Activated naive CD4-positive, alpha-beta T cell treated with anti-CD3 and anti-CD28 coated beads, Interleukin-2, amount 50 U/mL, for 72 hours (primary cell): ENCODE measurements around the gene DCAF12. TPM values are rescaled to one million over a fixed set of nuclear protein-coding genes. Genes with fewer than 3 reads are reported as not detected.
"Not testable (repeated sequence)": the region's sequence is repeated elsewhere in the genome, so short reads cannot be mapped to it uniquely, and the experiment has no call there.

Experiments
- ATAC-seq, 2 donors: fragments of 150-1000 bp; cut with Tn5 transposase; 2 replicates each; pipeline ENCODE4 v1.10.0; 2021; ENCODE audit warnings: mild to moderate bottlenecking in 2 of 2, moderate library complexity in 2 of 2
- DNase-seq, 2 donors: peaks; one replicate each; pipeline ENCODE4 v3.0.0; 2021 to 2022; ENCODE audit warnings: low spot score in 2 of 2
- H3K27ac Mint-ChIP-seq, 2 donors: one replicate each; pipeline ENCODE4 v1.8.0; 2022; ENCODE audit warnings: mild to moderate bottlenecking in 2 of 2, mixed read lengths in 2 of 2
- H3K36me3 Mint-ChIP-seq, 2 donors: one replicate each; pipeline ENCODE4 v1.8.0; 2022; ENCODE audit warnings: mixed read lengths in 2 of 2
- H3K9me3 Mint-ChIP-seq, 2 donors: one replicate each; pipeline ENCODE4 v1.8.0; 2022; ENCODE audit warnings: mixed read lengths in 2 of 2
- total RNA-seq, 2 donors: library from RNA; stranded (reverse); gene quantifications; one replicate each; pipeline ENCODE4 v1.2.3, GENCODE V29; 2022

DCAF12 gene
- total RNA-seq, result 10 to 100 TPM; 35.1 to 42.4 TPM

GRCh38 chr9:34126207-34127034 lies at the start of gene DCAF12:
Gene DCAF12, minus strand, starts transcription at chr9:34126698. Its CDS starts 267 bp downstream, at chr9:34126431.
- Mint-ChIP-seq H3K9me3 (no peaks in the 10 kb centered on the region), H3K36me3 (peaks cover 30 to 45% of the 10 kb centered on the region in 2 donors), H3K27ac (peak within 1 kb of the TSS; percentile 94 to 100)
- peak; percentile 94 to 95 for ATAC-seq
- DNase-seq, result peak; percentile 88 to 89

GRCh38 chr9:34176089-34176488 lies 49.6 kb upstream of the DCAF12 start:
- Mint-ChIP-seq H3K36me3 (peaks cover 17 to 18% of the 10 kb centered on the region in 2 donors), H3K9me3 (no peaks in the 10 kb centered on the region), H3K27ac (no peak overlapping the region)
- DNase-seq, result no peak
- ATAC-seq, result no peak

GRCh38 chr9:34171753-34172535 lies 45.4 kb upstream of the DCAF12 start:
- ATAC-seq, result peak; percentile 79 to 85
- DNase-seq, result no peak
- Mint-ChIP-seq H3K9me3 (no peaks in the 10 kb centered on the region), H3K27ac (peak overlapping the region; percentile 81 to 97), H3K36me3 (no peaks in the 10 kb centered on the region)

- ATAC-seq, result no peak
- no peak for DNase-seq
- Mint-ChIP-seq H3K9me3 (no peaks in the 10 kb centered on the region), H3K36me3 (no peaks in the 10 kb centered on the region), H3K27ac (no peak overlapping the region)
These were observed 43.9 kb upstream of the DCAF12 start for GRCh38 chr9:34170237-34170991.

GRCh38 chr9:34169125-34169524 lies 42.6 kb upstream of the DCAF12 start:
- DNase-seq (no peak), ATAC-seq (no peak)
- H3K36me3 Mint-ChIP-seq, result no peaks in the 10 kb centered on the region
- peak overlapping the region in 1 of 2 donors; percentile 86 for H3K27ac Mint-ChIP-seq
- H3K9me3 Mint-ChIP-seq, result no peaks in the 10 kb centered on the region

GRCh38 chr9:34163434-34163833 lies 36.9 kb upstream of the DCAF12 start:
- no peak overlapping the region for H3K27ac Mint-ChIP-seq
- no peaks in the 10 kb centered on the region for H3K36me3 Mint-ChIP-seq
- no peaks in the 10 kb centered on the region for H3K9me3 Mint-ChIP-seq
- no peak for DNase-seq
- no peak for ATAC-seq

- Mint-ChIP-seq H3K27ac (no peak overlapping the region), H3K9me3 (no peaks in the 10 kb centered on the region), H3K36me3 (no peaks in the 10 kb centered on the region)
- no peak for ATAC-seq
- no peak for DNase-seq
These were observed 31.9 kb upstream of the DCAF12 start for GRCh38 chr9:34158362-34158869.

GRCh38 chr9:34157898-34158297 lies 31.4 kb upstream of the DCAF12 start:
- no peak for DNase-seq
- no peak for ATAC-seq
- H3K9me3 Mint-ChIP-seq, result no peaks in the 10 kb centered on the region
- no peak overlapping the region for H3K27ac Mint-ChIP-seq
- no peaks in the 10 kb centered on the region for H3K36me3 Mint-ChIP-seq

GRCh38 chr9:34157318-34157717 lies 30.8 kb upstream of the DCAF12 start:
- Mint-ChIP-seq H3K36me3 (no peaks in the 10 kb centered on the region), H3K27ac (no peak overlapping the region), H3K9me3 (no peaks in the 10 kb centered on the region)
- ATAC-seq, result no peak
- DNase-seq, result no peak

GRCh38 chr9:34154057-34154456 lies 27.6 kb upstream of the DCAF12 start:
- Mint-ChIP-seq H3K27ac (no peak overlapping the region), H3K9me3 (no peaks in the 10 kb centered on the region), H3K36me3 (no peaks in the 10 kb centered on the region)
- no peak for DNase-seq
- no peak for ATAC-seq

GRCh38 chr9:34151398-34151797 lies 24.9 kb upstream of the DCAF12 start:
- DNase-seq, result no peak
- no peak for ATAC-seq
- no peaks in the 10 kb centered on the region for H3K36me3 Mint-ChIP-seq
- no peak overlapping the region for H3K27ac Mint-ChIP-seq
- no peaks in the 10 kb centered on the region for H3K9me3 Mint-ChIP-seq

- H3K36me3 Mint-ChIP-seq, result no peaks in the 10 kb centered on the region
- peak; percentile 28 to 31 for ATAC-seq
- no peak overlapping the region for H3K27ac Mint-ChIP-seq
- DNase-seq, result no peak
- H3K9me3 Mint-ChIP-seq, result no peaks in the 10 kb centered on the region
These were observed 18.7 kb upstream of the DCAF12 start for GRCh38 chr9:34145165-34145564.

GRCh38 chr9:34143116-34143515 lies 16.6 kb upstream of the DCAF12 start:
- Mint-ChIP-seq H3K36me3 (no peaks in the 10 kb centered on the region), H3K27ac (no peak overlapping the region), H3K9me3 (no peaks in the 10 kb centered on the region)
- ATAC-seq (no peak), DNase-seq (no peak)

- ATAC-seq (no peak), DNase-seq (no peak)
- H3K27ac Mint-ChIP-seq, result no peak overlapping the region
- H3K36me3 Mint-ChIP-seq, result no peaks in the 10 kb centered on the region
- no peaks in the 10 kb centered on the region for H3K9me3 Mint-ChIP-seq
These were observed 14.4 kb upstream of the DCAF12 start for GRCh38 chr9:34140853-34141252.

GRCh38 chr9:34139477-34140146 lies 13.1 kb upstream of the DCAF12 start:
- ATAC-seq (no peak), DNase-seq (no peak)
- Mint-ChIP-seq H3K36me3 (no peaks in the 10 kb centered on the region), H3K27ac (no peak overlapping the region), H3K9me3 (no peaks in the 10 kb centered on the region)

- H3K9me3 Mint-ChIP-seq, ATAC-seq, DNase-seq, H3K27ac Mint-ChIP-seq, H3K36me3 Mint-ChIP-seq: not testable (repeated sequence)
These were observed 12.1 kb upstream of the DCAF12 start for GRCh38 chr9:34138644-34139043.
